SK-N-SH treated with all-trans-retinoic acid at 6 μM for 48 hours (cell line): ENCODE measurements around the gene ALDH1A2.

Experiments
- ATAC-seq: fragments of 200-7000 bp; cut with Tn5 transposase; 3 replicates; pipeline ENCODE4 v1.9.1; 2020; ENCODE audit warnings: mild to moderate bottlenecking, moderate library complexity
- ARNTL ChIP-seq: fragments of 450-650 bp; formaldehyde crosslinking; IDR thresholded peaks from 2 replicates; pipeline ENCODE4 v1.5.0; 2020; ENCODE audit warnings: low read depth, mild to moderate bottlenecking, moderate library complexity, borderline replicate concordance
- BACH2 ChIP-seq: fragments of 250-450 bp; sonication (Bioruptor Pico); IDR thresholded peaks from 2 replicates; pipeline ENCODE4 v1.9.0; 2021; ENCODE audit warnings: mild to moderate bottlenecking, borderline replicate concordance
- CSDC2 ChIP-seq: fragments of 250-450 bp; sonication (Bioruptor Pico); IDR thresholded peaks from 2 replicates; pipeline ENCODE4 v1.5.0; 2020; ENCODE audit warnings: mild to moderate bottlenecking, moderate library complexity
- OSR1 ChIP-seq: fragments of 250-450 bp; sonication (Bioruptor Pico); IDR thresholded peaks from 2 replicates; pipeline ENCODE4 v1.8.0; 2022; ENCODE audit warnings: moderate library complexity, mild to moderate bottlenecking, inconsistent platforms
- RARB ChIP-seq: fragments of 250-450 bp; sonication (Bioruptor Pico); IDR thresholded peaks from 2 replicates; pipeline ENCODE4 v1.8.0; 2021; ENCODE audit warnings: mild to moderate bottlenecking, moderate library complexity
- SNAI2 ChIP-seq: fragments of 250-450 bp; sonication (Bioruptor Pico); IDR thresholded peaks from 2 replicates; pipeline ENCODE4 v1.5.0; 2020; ENCODE audit warnings: mild to moderate bottlenecking, moderate library complexity
- TOX ChIP-seq: fragments of 250-450 bp; sonication (Bioruptor Pico); IDR thresholded peaks from 2 replicates; pipeline ENCODE4 v1.8.0; 2021; ENCODE audit warnings: mild to moderate bottlenecking, moderate library complexity, borderline replicate concordance
- ZC3H10 ChIP-seq: fragments of 250-450 bp; sonication (Bioruptor Pico); IDR thresholded peaks from 2 replicates; pipeline ENCODE4 v1.5.1; 2021; ENCODE audit warnings: mild to moderate bottlenecking, moderate library complexity
- ZFP3 ChIP-seq: fragments of 250-450 bp; sonication (Bioruptor Pico); IDR thresholded peaks from 2 replicates; pipeline ENCODE4 v1.5.0; 2020; ENCODE audit warnings: mild to moderate bottlenecking, moderate library complexity
- ZFP30 ChIP-seq: fragments of 450-650 bp; formaldehyde crosslinking; IDR thresholded peaks from 2 replicates; pipeline ENCODE4 v1.5.0; 2022; ENCODE audit warnings: mild to moderate bottlenecking, moderate library complexity
- ZNF70 ChIP-seq: fragments of 450-650 bp; formaldehyde crosslinking; IDR thresholded peaks from 2 replicates; pipeline ENCODE4 v1.5.0; 2020; ENCODE audit warnings: mild to moderate bottlenecking, moderate library complexity
- ZNF8 ChIP-seq: fragments of 450-650 bp; formaldehyde crosslinking; IDR thresholded peaks from 2 replicates; pipeline ENCODE4 v1.5.0; 2020; ENCODE audit warnings: mild to moderate bottlenecking, moderate library complexity
- TF ChIP-seq, protein P1 (sequence below): fragments of 250-450 bp; sonication (Bioruptor Pico); IDR thresholded peaks from 2 replicates; pipeline ENCODE4 v1.8.0; 2021; ENCODE audit warnings: low read depth, mild to moderate bottlenecking, moderate library complexity, borderline replicate concordance
- TF ChIP-seq, protein P2 (sequence below): fragments of 250-450 bp; sonication (Bioruptor Pico); IDR thresholded peaks from 2 replicates; pipeline ENCODE4 v1.5.1; 2021; ENCODE audit warnings: mild to moderate bottlenecking, moderate library complexity
- TF ChIP-seq, protein P3 (sequence below): fragments of 250-450 bp; sonication (Bioruptor Pico); IDR thresholded peaks from 2 replicates; pipeline ENCODE4 v1.8.0; 2020; ENCODE audit warnings: mild to moderate bottlenecking, moderate library complexity, borderline replicate concordance
- TF ChIP-seq, protein P4 (sequence below): fragments of 250-450 bp; sonication (Bioruptor Pico); IDR thresholded peaks from 2 replicates; pipeline ENCODE4 v1.5.1; 2020; ENCODE audit warnings: low read depth, mild to moderate bottlenecking, moderate library complexity
- TF ChIP-seq, protein P5 (sequence below): fragments of 250-450 bp; sonication (Bioruptor Pico); IDR thresholded peaks from 2 replicates; pipeline ENCODE4 v1.5.0; 2020; ENCODE audit warnings: mild to moderate bottlenecking, moderate library complexity

ALDH1A2 gene

DNA sequence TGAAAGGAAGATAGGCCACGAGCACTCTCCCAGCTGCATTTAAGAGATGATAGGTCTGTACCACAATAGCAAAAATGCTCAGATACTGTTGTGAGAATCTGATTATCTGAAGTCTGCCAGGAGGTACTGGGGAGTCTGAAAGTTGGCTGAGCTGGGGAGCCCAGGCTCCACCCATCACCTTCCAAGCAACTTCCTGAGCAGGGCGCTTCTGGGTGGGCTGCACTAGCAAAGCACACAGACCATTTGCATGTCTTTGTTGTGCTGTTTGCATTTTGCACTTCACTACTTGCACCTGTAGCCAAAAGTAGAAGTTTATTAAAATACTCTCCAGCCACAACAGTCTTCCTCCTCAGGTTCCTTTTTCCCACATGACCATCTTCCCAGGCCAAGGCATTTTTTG lies 133.2 kb downstream of the ALDH1A2 start (continued):
- TF ChIP-seq OSR1 (CRISPR knock-in tag), result no peak

DNA sequence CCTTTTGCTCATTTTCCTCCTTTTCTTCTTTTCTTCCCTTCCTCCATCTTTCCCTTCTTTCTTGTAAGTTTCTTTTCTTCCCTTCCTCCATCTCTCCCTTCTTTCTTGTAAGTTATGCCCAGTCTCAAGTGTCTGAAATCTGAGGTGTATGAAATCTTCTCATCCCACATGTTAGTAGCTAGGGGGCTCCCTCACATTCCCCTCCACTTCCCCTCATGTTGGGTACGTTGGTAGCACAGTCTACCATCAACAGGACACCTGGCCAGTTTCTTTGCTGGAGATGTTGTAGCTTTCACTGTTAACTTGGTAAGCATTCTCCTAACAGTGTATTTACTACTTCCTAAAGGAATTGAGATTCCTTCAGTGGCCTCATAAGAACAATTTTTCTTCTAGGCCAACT lies 133.9 kb downstream of the ALDH1A2 start:
- TF ChIP-seq ZNF8 (CRISPR knock-in tag) (no peak), RARB (CRISPR knock-in tag) (no peak), SNAI2 (no peak), ZC3H10 (CRISPR knock-in tag) (no peak)
- TF ChIP-seq, protein P1, sequence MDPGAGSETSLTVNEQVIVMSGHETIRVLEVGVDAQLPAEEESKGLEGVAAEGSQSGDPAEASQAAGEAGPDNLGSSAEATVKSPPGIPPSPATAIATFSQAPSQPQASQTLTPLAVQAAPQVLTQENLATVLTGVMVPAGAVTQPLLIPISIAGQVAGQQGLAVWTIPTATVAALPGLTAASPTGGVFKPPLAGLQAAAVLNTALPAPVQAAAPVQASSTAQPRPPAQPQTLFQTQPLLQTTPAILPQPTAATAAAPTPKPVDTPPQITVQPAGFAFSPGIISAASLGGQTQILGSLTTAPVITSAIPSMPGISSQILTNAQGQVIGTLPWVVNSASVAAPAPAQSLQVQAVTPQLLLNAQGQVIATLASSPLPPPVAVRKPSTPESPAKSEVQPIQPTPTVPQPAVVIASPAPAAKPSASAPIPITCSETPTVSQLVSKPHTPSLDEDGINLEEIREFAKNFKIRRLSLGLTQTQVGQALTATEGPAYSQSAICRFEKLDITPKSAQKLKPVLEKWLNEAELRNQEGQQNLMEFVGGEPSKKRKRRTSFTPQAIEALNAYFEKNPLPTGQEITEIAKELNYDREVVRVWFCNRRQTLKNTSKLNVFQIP, result no peak
- ATAC-seq, result no peak

DNA sequence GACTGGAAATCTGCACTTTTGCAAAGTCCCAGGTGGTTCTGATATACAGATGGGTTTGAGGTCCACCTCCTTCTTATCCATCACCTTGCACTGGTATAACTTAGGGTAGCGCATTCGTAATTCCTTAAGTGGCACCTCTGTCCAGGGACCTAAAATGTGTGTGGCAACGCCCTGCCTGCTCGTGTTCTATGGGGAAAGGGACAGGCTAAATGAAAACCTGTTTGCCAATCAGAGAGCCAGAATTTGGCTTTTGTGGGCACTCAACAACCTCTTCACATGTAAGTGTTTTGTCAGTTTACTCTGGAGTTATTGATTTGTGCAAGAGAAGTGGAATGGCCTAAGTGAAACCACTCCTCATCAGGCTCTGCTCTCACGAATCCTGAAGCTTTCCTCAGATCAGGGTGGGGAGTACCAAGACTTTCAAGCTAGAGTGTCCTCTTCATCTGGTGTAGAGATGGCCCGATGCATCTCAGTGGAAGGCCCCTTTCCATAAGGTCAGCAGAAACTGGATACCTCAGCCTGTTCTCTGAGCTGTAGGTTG lies 138.3 kb downstream of the ALDH1A2 start:
- no peak for TF ChIP-seq ARNTL (CRISPR knock-in tag)
- no peak for TF ChIP-seq CSDC2 (CRISPR knock-in tag)
- TF ChIP-seq, protein P1, result no peak
- TF ChIP-seq ZC3H10 (CRISPR knock-in tag), result no peak
- no peak for ATAC-seq

DNA sequence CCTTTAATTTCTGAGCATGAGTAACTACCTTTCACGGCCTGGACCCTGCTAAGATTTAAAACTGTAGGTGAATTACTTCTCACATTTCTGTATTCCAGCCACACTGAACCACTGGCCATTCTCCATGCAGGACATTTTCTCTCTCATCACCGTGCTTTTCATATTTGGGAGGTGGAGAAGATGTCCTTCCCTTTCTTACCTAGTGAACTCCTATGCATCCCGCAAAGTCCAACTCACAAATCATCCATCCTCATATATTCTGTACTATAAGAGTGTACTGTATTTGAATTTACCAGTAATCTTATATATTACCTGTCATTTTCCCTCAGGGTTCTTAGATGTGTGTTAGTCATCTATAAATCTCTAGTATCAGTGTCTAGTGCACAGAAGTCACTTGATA lies 139.9 kb downstream of the ALDH1A2 start:
- no peak for ATAC-seq
- TF ChIP-seq ZFP3 (CRISPR knock-in tag), result peak; percentile 84
- TF ChIP-seq, protein P2, sequence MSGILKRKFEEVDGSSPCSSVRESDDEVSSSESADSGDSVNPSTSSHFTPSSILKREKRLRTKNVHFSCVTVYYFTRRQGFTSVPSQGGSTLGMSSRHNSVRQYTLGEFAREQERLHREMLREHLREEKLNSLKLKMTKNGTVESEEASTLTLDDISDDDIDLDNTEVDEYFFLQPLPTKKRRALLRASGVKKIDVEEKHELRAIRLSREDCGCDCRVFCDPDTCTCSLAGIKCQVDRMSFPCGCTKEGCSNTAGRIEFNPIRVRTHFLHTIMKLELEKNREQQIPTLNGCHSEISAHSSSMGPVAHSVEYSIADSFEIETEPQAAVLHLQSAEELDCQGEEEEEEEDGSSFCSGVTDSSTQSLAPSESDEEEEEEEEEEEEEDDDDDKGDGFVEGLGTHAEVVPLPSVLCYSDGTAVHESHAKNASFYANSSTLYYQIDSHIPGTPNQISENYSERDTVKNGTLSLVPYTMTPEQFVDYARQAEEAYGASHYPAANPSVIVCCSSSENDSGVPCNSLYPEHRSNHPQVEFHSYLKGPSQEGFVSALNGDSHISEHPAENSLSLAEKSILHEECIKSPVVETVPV (CRISPR knock-in tag), result no peak

DNA sequence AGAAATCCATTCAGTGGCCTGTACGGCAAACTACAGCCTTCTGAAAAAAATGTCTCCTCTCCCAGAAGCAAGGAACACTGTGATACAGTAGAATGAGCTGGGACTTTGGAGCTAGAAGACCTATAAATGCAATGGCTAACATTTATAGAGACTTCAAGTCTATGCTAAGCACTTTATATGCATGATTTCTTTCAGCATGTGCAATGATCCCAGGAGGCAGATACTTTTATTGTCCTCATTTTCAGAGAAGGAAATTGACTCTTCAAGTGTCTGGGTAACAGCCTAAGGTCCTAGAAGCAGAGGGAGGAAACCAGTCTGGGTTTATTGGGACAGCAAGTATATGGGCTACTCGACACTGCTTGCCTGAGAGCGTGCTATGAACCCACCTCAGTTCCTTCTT lies 140.9 kb downstream of the ALDH1A2 start:
- ATAC-seq, result no peak
- TF ChIP-seq ZFP30 (CRISPR knock-in tag), result no peak
- no peak for TF ChIP-seq RARB (CRISPR knock-in tag)
- TF ChIP-seq TOX (CRISPR knock-in tag), result no peak
- no peak for TF ChIP-seq ZNF70 (CRISPR knock-in tag)

DNA sequence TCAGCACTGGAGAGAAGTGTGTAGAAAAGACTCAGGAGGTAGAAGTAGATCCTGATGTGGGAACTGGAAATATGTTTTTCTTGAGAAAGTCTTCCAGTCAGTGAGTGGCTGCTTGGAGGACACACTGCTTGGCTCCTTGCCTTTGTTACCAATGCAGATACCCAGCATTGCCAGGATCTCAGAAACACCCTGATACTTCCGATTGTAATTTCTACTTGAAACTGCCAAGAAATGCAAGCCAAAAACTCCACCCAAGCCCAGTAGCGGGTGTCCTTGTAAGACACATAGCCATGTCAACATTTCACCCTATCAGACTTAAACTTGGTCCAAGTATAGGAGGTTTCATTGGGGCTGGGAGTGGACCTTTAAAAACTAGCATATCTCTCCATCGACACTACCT lies 141.8 kb downstream of the ALDH1A2 start:
- ATAC-seq, result no peak
- TF ChIP-seq TOX (CRISPR knock-in tag) (no peak), ARNTL (CRISPR knock-in tag) (no peak), BACH2 (no peak), OSR1 (CRISPR knock-in tag) (no peak), CSDC2 (CRISPR knock-in tag) (no peak), ZNF8 (CRISPR knock-in tag) (no peak)
- TF ChIP-seq, protein P2 (CRISPR knock-in tag), result no peak
- TF ChIP-seq, protein P3, sequence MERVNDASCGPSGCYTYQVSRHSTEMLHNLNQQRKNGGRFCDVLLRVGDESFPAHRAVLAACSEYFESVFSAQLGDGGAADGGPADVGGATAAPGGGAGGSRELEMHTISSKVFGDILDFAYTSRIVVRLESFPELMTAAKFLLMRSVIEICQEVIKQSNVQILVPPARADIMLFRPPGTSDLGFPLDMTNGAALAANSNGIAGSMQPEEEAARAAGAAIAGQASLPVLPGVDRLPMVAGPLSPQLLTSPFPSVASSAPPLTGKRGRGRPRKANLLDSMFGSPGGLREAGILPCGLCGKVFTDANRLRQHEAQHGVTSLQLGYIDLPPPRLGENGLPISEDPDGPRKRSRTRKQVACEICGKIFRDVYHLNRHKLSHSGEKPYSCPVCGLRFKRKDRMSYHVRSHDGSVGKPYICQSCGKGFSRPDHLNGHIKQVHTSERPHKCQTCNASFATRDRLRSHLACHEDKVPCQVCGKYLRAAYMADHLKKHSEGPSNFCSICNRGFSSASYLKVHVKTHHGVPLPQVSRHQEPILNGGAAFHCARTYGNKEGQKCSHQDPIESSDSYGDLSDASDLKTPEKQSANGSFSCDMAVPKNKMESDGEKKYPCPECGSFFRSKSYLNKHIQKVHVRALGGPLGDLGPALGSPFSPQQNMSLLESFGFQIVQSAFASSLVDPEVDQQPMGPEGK (CRISPR knock-in tag), result no peak
- TF ChIP-seq, protein P4, sequence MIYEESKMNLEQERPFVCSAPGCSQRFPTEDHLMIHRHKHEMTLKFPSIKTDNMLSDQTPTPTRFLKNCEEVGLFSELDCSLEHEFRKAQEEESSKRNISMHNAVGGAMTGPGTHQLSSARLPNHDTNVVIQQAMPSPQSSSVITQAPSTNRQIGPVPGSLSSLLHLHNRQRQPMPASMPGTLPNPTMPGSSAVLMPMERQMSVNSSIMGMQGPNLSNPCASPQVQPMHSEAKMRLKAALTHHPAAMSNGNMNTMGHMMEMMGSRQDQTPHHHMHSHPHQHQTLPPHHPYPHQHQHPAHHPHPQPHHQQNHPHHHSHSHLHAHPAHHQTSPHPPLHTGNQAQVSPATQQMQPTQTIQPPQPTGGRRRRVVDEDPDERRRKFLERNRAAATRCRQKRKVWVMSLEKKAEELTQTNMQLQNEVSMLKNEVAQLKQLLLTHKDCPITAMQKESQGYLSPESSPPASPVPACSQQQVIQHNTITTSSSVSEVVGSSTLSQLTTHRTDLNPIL (CRISPR knock-in tag), result no peak
- TF ChIP-seq, protein P5, sequence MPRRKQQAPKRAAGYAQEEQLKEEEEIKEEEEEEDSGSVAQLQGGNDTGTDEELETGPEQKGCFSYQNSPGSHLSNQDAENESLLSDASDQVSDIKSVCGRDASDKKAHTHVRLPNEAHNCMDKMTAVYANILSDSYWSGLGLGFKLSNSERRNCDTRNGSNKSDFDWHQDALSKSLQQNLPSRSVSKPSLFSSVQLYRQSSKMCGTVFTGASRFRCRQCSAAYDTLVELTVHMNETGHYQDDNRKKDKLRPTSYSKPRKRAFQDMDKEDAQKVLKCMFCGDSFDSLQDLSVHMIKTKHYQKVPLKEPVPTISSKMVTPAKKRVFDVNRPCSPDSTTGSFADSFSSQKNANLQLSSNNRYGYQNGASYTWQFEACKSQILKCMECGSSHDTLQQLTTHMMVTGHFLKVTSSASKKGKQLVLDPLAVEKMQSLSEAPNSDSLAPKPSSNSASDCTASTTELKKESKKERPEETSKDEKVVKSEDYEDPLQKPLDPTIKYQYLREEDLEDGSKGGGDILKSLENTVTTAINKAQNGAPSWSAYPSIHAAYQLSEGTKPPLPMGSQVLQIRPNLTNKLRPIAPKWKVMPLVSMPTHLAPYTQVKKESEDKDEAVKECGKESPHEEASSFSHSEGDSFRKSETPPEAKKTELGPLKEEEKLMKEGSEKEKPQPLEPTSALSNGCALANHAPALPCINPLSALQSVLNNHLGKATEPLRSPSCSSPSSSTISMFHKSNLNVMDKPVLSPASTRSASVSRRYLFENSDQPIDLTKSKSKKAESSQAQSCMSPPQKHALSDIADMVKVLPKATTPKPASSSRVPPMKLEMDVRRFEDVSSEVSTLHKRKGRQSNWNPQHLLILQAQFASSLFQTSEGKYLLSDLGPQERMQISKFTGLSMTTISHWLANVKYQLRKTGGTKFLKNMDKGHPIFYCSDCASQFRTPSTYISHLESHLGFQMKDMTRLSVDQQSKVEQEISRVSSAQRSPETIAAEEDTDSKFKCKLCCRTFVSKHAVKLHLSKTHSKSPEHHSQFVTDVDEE (CRISPR knock-in tag), result no peak
- TF ChIP-seq, all 23 proteins: peak for 0
